Right lung (tissue), 5 donors: ENCODE results near the gene RFX4. TPM values are rescaled to one million over a fixed set of nuclear protein-coding genes. Genes with fewer than 3 reads are reported as not detected.
"Not testable (repeated sequence)": the region's sequence is repeated elsewhere in the genome, so short reads cannot be mapped to it uniquely, and the experiment has no call there.

Experiments used
- DNase-seq, 2 donors: peaks; one replicate each; pipeline ENCODE4 v3.0.0-alpha.2; 2013
- polyA plus RNA-seq, 5 donors: library from polyadenylated mRNA; unstranded; fragments of 120-200 nt; gene quantifications; one replicate each; pipeline versions ENCODE4 v1.2.1 to v1.2.3, GENCODE V29; 2013; ENCODE audit warnings: inconsistent platforms in 1 of 5, low replicate concordance in 1 of 5; ENCODE audit not compliant: insufficient read length in 5 of 5, insufficient read depth in 1 of 5

Gene RFX4
- polyA plus RNA-seq, 5 donors: not detected

GRCh38 chr12:106590601-106591000, 7.8 kb downstream of the RFX4 start:
- DNase-seq: no peak

DNA sequence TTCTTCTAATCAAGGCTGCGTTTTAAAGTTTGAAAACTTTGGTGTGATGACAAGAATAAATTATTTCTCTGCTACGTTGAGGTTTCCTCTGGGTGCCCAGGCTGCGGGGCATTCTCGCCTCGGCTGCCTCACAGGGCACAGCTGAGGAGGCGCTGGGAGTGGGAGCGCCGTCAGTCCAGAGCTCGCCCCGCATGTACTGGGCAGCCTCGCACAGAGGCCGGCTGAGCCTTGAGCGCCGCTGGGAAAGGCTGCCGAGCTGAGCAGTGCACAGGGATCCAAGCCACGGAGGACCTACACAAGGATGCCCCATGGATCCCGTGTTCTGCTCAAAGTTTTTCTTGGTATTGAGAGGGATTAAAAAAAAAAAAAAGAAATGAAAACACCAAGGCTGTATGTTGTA, 11.6 kb downstream of the RFX4 start:
- DNase-seq: no peak

DNA sequence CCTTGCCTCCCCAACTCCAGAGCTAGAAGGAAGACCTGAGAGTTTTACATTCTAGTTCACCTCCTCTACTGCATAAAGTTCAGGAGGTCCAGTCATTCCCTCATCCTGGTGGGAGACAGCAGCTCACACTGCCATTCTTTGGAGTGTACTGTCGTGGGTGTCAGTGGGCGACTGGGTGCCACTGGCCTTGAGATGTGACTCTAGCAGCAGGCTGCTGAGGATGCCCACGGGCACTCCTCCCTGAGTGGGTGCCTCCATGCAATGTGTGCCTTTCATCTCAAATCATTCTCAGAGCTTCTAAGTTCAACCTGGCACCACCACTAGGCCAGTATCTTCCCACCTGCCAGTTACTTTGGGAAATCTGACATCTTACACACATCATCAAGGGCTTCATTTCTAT, 12.5 kb downstream of the RFX4 start:
- no peak for DNase-seq

GRCh38 chr12:106598003-106598402, 15.2 kb downstream of the RFX4 start:
- DNase-seq: no peak

DNA sequence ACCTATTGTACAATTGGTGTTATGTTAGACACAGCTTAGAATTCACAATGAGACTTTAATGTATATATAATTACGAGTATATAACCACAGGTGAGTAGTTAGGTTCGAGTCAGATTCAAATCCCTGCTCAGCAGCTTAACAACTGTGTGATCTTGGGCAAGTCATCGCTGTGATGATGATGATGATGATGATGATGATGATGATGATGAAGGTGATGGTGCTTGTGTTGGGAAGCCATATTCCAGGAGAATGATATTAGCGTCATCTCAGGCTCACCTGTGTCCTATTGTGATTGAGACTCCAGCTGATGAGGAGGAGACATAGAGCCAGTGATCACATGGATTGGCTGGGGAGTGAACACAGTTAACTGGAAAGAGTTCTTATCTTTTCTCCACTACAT, 16.5 kb downstream of the RFX4 start:
- no peak for DNase-seq

DNA sequence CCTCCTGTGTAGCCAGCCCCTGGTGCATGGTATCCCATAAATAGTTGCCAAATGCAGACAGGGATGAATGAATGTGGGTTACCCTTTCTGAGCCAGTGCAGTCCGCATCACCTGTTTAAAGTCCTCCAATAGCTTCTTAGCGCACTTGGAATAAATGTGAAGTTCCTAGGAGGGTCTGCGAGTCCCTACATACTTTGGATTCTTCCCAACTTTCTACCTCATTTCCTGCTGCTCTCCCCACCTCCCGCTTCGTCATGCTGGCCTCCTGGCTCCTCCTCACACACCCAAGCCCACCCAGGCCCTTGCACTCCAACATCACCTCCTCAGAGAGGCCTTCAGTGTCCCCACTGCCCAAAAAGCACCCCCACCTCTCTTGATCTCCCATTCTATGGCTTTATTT, 17.7 kb downstream of the RFX4 start:
- DNase-seq: no peak

DNA sequence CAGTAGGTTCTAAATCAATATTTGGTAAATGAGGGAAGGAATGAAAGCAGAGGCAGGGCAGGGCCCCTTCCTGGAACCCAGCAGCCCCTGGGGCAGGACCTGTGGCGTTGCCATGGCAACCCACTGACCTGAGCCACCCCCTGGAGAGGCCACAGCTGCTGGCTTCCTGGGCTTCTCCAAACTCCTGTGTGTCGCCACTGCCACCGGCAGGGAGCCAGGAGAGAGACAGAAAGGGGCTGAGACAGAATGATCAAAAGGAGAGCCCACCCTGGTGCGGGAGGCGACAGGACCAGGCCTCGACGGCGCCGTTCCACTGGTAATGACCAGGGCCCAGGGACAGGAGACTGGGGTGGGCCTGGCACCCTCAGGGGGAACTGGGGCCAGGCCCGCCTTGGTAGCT, 18.2 kb downstream of the RFX4 start:
- DNase-seq: no peak

- DNase-seq: no peak
These were observed 18.7 kb downstream of the RFX4 start for GRCh38 chr12:106601496-106601895.

GRCh38 chr12:106602076-106602475, 19.3 kb downstream of the RFX4 start:
- DNase-seq: no peak

DNA sequence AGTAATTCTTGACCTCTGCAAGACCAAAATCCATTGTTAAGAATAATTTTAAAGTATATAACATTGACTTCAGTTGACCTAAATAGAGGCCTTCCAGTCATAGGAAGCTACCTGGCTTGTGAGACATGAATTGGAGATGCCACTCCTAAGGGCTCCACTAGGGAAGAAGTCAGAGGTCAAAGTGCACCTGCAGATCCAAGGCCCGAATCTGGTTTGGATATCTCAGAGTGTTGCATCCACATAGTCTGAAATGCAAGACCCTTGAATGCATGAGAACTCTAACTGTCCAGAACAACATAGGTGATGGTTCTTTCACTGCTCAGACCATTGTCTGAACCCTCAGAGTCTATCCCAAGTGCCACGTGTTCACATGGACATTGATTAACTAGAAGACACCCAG, 22.4 kb downstream of the RFX4 start:
- no peak for DNase-seq

GRCh38 chr12:106620588-106620987, 37.8 kb downstream of the RFX4 start:
- DNase-seq: not testable (repeated sequence)

DNA sequence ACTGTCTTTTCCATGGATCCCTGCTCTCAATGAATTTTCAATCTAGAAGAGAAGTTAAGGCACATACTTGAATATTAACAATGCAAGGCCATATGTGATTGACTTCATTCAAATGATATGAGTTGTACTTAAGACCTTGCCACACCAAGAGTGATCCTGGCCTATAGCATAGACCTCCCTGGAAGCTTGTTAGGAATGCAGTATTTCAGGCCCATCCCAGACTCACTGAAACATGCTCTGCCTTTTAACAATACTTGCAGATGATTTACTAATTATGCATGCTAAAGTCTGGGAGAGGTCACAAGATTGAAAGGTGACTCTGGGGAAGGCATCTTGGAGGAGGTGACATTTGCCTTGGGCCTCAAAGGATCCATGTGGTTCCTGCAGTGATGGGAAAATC, 43.2 kb downstream of the RFX4 start:
- DNase-seq: no peak

GRCh38 chr12:106629797-106630659, 47.2 kb downstream of the RFX4 start:
- no peak for DNase-seq

- DNase-seq: no peak
These were observed 48.3 kb downstream of the RFX4 start for GRCh38 chr12:106631150-106631549.

DNA sequence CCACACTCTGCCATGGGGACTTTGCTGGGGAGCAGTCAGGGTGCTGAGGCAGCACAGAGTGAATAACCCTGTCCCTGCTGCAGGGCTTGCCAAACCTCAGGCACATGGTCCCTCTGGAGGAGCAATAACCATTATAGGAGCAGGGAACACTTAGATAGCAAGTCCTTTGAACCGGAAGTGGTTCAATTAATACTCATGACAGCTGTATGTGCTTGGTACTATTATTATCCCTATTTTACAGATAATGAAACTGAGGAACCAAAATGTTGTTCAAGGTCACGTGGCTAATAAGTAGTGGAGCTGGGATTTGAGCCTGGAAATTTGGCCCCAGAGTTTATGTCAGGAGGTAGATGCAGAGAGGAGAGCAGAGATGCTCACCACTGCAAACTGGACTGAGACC, 49.0 kb downstream of the RFX4 start:
- DNase-seq: no peak

GRCh38 chr12:106632797-106633450, 50.1 kb downstream of the RFX4 start:
- DNase-seq: no peak

GRCh38 chr12:106633451-106633823, 50.6 kb downstream of the RFX4 start:
- no peak for DNase-seq

DNA sequence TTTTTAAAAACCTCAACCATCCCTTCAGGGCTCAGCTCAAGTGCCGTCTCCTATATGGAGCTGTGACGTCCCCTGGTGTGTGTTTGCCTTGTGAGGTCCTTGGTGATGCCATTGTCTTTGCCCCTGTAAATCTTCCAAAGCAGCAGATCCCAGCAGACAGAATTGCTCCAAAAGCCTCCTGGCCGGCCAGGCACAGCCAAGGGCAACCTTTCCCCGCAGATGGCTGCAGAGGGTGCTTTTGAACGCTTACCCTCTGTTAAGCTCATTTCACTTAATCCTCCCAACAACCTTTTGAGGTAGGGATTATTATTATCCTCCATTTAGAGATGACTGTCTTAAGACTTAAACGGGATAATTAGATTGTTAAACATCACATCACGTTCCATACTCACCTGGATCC, 51.4 kb downstream of the RFX4 start:
- DNase-seq: no peak

DNA sequence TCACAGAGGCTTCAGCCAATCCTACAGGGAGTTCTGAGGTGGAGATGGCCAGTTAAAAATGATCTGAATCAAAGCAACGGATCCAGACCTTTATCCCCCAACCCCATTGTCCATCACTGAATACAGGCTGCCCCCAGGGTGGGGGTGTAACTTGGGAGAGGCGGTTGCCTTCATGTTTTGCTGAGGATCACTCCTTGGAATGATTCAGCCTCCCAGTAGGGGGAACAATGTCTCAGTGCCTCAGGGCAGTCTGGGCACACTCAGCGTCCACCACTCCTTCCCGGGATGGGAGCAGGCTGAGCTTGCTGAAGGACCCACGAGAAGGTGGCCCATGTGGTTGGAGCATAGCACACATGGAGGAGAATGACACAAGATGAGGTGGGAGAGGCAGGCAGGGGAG, 60.2 kb downstream of the RFX4 start:
- no peak for DNase-seq

DNA sequence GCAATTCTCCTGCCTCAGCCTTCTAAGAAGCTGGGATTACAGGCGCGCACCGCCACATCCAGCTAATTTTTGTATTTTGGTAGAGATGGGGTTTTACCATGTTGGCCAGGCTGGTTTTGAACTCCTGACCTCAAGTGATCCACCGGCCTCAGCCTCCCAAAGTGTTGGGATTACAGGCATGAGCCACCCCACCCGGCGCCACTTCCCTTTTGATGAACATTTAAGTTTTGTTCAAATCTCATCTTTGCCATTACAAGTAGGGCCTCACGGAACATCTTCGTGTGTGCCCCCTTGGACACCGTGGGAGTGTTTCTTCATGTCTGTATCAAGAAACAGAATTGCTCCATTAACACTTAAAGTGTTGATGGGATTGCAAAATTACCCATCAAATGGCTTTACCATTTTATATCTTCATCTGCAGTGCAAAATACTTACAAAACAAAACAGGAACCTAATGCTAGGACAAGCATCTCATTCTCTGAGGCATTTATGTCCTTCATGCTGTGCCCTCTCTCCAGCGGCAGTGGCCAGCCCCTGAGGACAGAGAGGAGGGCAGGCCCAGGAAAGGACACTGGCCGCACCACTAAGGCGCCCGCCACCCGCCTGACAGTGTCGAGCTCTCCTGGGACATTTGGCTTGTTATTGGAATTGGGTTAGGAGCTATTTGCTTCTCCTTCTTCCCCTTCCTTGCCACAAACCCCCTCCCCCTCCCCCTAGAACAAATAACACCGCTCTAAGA, 61.7 kb downstream of the RFX4 start:
- DNase-seq: no peak

- peak; percentile 3 to 9 for DNase-seq
These were observed 62.2 kb downstream of the RFX4 start for GRCh38 chr12:106645074-106645421.

- no peak for DNase-seq
These were observed 62.9 kb downstream of the RFX4 start for GRCh38 chr12:106645465-106646330.
